Stimulated activated naive CD8-positive, alpha-beta T cell treated with anti-CD3 and anti-CD28 coated beads, Interleukin-15, amount 100 ng/mL, for 72 hours (primary cell): Measurements from ENCODE around the gene JPT2.
"Not testable (repeated sequence)": the region's sequence is repeated elsewhere in the genome, so short reads cannot be mapped to it uniquely, and the experiment has no call there.

Experiments
- ATAC-seq: fragments of 150-1000 bp; cut with Tn5 transposase; 2 replicates; pipeline ENCODE4 v1.10.0; 2021; ENCODE audit warnings: mild to moderate bottlenecking, moderate library complexity
- DNase-seq, 2 donors: peaks; one replicate each; pipeline ENCODE4 v3.0.0; 2021 to 2022
- H3K27ac Mint-ChIP-seq, 2 donors: one replicate each; pipeline ENCODE4 v1.8.0; 2022; ENCODE audit warnings: mild to moderate bottlenecking in 2 of 2, mixed read lengths in 2 of 2, moderate library complexity in 2 of 2
- H3K27me3 Mint-ChIP-seq: one replicate; pipeline ENCODE4 v1.8.0; 2022; ENCODE audit warnings: mixed read lengths
- H3K4me1 Mint-ChIP-seq: one replicate; pipeline ENCODE4 v1.8.0; 2022; ENCODE audit warnings: mild to moderate bottlenecking, mixed read lengths
- H3K4me3 Mint-ChIP-seq, 2 donors: one replicate each; pipeline ENCODE4 v1.8.0; 2022; ENCODE audit warnings: mild to moderate bottlenecking in 2 of 2, mixed read lengths in 2 of 2, moderate library complexity in 1 of 2
- H3K9me3 Mint-ChIP-seq, 2 donors: one replicate each; pipeline ENCODE4 v1.8.0; 2022; ENCODE audit warnings: mixed read lengths in 2 of 2

JPT2 gene

DNA sequence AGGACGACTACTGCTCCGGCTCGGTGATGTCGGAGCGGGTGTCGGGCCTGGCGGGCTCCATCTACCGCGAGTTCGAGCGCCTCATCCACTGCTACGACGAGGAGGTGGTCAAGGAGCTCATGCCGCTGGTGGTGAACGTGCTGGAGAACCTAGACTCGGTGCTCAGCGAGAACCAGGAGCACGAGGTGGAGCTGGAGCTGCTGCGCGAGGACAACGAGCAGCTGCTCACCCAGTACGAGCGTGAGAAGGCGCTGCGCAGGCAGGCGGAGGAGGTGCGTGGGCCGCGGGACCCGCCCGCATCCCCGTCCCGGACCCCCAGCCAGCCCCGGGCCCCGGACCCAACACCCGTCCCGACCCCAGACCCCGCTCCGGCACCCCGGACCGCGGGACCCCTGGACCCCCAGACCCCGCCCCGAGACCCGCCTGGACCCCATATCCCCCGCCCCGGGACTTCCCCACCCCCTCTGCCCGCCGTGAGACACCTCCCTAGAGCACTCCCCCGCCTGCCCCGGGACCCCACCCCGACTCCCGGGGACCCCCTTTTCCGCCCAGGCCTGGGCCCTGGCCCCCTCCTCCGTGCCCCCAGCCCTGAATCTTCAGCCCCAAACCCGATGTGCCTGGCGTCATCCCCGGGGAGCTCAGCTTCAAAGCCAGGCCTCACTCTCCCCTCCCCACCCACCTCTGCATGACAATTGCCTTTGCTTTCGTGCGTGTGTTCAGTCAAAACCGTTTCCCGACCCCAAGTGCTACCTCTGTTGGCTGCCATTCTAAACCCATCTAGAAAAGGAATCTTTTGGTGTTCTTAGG lies 28.5 kb downstream of the JPT2 start:
- peak overlapping the region; percentile 93 to 96 for H3K27ac Mint-ChIP-seq
- no peaks in the 10 kb centered on the region for H3K27me3 Mint-ChIP-seq
- peak; percentile 60 for ATAC-seq
- H3K4me1 Mint-ChIP-seq: peaks cover 36% of the 10 kb centered on the region
- DNase-seq: peak; percentile 36 to 47
- no peaks in the 10 kb centered on the region for H3K9me3 Mint-ChIP-seq
- peak overlapping the region; percentile 99 to 100 for H3K4me3 Mint-ChIP-seq

DNA sequence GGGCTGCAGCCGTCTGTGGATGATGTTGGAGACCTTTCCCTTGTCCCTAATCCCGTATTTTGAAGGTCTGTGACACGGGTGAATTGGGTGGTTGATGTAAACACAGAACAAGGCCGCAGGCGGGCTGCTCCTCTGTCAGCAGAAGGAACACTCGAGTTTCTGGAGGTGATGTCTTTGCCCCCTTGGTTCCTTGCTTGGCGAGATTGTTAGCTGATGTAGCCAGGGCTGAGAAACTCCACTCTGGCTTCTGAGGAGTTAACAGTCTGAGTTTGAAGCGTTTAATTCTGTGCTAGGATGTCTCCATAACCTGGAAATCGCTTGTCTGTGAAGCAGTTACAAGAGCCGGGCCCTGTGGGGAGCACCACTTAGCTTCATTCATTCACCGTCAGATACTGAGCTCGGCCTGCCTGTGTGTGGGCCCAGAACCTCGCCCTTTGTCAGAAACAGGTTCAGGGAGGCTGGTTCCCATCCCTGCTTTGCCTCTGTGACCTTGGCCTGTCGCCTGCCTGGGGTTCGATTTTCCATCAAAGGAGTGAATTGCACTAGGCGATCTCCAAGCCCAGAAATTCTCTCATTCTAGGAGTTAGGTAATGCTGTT lies 29.2 kb downstream of the JPT2 start:
- peak overlapping the region; percentile 91 to 96 for H3K27ac Mint-ChIP-seq
- peaks cover 39% of the 10 kb centered on the region for H3K4me1 Mint-ChIP-seq
- peak overlapping the region; percentile 82 to 87 for H3K4me3 Mint-ChIP-seq
- ATAC-seq: no peak
- H3K27me3 Mint-ChIP-seq: no peaks in the 10 kb centered on the region
- H3K9me3 Mint-ChIP-seq: no peaks in the 10 kb centered on the region
- no peak for DNase-seq

DNA sequence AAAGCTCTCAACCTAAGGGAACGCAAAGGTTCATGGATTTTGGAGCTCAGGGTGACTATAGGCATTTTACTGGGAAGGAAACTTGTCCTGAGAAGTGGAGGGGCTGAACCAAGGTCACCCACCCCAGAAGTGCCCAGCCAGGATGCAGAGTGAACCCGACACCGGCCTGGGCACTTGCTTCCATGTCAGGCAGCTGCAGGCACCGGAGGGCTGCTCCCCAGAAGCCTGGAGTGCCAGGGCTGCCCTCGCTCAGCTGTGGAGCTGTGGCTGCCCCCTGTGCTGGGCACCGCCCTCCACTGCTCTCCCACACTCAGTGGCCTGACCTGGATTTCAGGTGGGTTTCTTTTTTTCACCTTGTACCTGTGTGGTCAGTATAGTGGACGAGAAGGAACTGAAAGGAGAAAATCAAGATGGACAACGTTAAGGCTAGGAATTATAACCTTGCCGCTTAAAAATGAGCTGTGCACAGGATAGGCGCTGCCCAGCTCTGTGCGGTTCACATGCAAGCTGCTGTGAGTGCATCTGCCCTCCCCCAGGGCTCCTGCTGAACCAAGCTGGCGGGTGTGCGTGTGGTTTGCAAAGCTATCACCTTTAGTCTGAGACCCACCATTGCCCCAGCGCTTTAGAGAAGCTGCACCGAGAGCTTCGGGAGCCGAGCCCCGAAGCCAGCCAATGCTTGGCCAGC lies 30.1 kb downstream of the JPT2 start:
- ATAC-seq (no peak), DNase-seq (no peak)
- H3K4me3 Mint-ChIP-seq: peak overlapping the region; percentile 82 to 87
- H3K27ac Mint-ChIP-seq: peak overlapping the region in 1 of 2 donors; percentile 19
- H3K9me3 Mint-ChIP-seq: no peaks in the 10 kb centered on the region
- peaks cover 49% of the 10 kb centered on the region for H3K4me1 Mint-ChIP-seq
- H3K27me3 Mint-ChIP-seq: no peaks in the 10 kb centered on the region

DNA sequence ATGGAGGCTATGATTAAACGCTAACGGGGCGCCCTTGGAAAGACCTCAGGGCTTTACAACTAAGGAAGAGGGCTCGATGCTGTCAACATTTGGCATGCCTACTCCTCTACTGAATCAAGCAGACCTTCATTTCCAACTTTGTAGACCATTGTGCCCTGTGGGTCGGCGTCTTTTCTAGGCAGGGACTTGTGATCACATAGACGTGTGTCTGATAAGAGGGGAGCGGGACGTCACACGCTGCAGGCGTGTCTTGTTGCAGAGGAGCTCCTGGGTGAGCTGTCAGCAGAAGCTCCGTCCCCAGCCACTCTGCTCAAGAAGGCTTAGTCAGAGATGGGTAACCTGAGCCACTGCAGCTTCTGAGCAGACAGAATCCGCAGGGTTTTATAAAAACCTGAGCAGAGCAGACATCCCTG lies 30.7 kb downstream of the JPT2 start:
- Mint-ChIP-seq H3K9me3 (no peaks in the 10 kb centered on the region), H3K27me3 (no peaks in the 10 kb centered on the region), H3K4me1 (peaks cover 54% of the 10 kb centered on the region), H3K4me3 (peak overlapping the region; percentile 6 to 82), H3K27ac (no peak overlapping the region)
- no peak for ATAC-seq
- DNase-seq: no peak

DNA sequence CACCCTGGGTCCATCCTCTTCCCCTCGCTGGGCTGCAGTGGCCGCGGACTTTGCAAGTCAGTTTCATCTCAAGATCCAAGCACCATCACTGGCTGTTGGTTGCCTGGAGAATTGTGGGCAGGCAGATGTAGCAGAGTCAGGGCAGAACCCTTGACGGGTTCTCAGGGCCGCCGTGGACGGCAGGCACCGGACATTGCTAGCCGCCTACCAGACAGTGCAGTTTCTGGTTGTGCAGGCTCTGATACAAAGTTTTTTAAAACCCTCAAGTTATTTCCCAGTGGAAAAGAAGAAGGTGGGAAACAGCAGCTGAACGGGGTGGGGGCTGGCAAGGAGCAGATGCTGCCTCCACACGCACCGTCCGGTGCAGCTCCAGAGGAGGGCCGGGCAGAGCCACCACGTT lies 31.3 kb downstream of the JPT2 start:
- no peak overlapping the region for H3K4me3 Mint-ChIP-seq
- no peak overlapping the region for H3K27ac Mint-ChIP-seq
- DNase-seq (no peak), ATAC-seq (no peak)
- peaks cover 55% of the 10 kb centered on the region for H3K4me1 Mint-ChIP-seq
- no peaks in the 10 kb centered on the region for H3K27me3 Mint-ChIP-seq
- H3K9me3 Mint-ChIP-seq: no peaks in the 10 kb centered on the region

DNA sequence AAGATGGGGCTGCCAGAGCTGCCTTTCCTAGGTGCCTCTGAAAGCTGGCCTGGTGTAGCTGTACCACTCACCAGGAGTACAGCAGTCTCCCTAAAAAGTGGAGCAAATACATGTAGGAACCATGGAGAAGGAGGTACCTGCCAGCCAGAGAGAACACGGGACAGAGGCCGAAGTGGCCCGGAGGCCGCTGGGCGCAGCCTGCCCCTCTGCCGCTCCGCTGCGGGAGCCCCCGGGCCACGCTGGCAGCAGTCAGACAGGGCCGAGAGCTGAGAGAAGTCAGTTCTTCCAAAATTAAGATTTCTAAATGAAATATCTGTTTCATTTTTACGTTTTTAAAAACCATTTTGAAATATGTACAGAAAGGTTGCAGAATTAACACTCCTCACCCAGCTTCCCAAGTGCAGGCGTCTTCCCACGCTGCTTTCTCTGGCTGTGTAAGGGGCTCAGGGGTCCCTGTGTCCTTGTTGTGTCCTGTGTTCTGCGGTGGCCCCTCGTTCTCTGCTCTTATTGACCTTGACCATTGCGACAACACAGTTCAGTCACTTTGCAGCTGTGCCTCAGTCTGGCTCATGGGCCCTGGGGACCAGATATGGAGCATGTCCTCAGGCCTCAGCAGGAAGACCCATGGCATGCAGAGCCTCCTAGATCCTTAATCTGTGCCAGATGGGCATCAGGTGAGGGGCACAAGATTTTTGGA lies 32.9 kb downstream of the JPT2 start:
- Mint-ChIP-seq H3K4me1 (peaks cover 48% of the 10 kb centered on the region), H3K9me3 (no peaks in the 10 kb centered on the region), H3K27ac (no peak overlapping the region), H3K4me3 (no peak overlapping the region), H3K27me3 (no peaks in the 10 kb centered on the region)
- DNase-seq: no peak
- ATAC-seq: no peak

DNA sequence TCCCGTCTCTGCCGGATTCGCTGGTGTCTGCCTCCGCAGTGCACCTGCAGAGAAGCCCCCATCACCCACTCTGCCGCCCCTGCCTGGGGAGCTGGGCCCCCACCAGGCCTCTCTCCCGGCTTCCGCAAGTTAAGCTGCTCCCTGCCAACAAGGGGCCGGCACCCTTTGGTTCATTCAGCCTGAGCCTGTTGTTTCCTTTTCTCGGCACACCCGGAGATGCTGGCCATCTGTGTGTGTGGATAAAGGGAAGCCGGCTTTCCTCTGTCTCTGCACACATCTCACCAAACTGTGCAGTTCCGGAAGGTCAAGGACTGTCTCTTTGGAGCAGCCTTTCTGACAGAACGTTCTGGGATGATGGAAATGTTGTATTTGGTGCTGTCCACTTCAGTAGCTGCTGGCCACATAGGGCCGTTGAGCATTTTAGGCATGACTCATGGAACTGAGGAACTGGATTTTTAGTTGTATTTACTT lies 34.7 kb downstream of the JPT2 start:
- Mint-ChIP-seq H3K27ac (peak overlapping the region in 1 of 2 donors; percentile 35), H3K27me3 (no peaks in the 10 kb centered on the region), H3K4me1 (peaks cover 41% of the 10 kb centered on the region), H3K4me3 (peak overlapping the region in 1 of 2 donors; percentile 20), H3K9me3 (no peaks in the 10 kb centered on the region)
- DNase-seq: no peak
- no peak for ATAC-seq

DNA sequence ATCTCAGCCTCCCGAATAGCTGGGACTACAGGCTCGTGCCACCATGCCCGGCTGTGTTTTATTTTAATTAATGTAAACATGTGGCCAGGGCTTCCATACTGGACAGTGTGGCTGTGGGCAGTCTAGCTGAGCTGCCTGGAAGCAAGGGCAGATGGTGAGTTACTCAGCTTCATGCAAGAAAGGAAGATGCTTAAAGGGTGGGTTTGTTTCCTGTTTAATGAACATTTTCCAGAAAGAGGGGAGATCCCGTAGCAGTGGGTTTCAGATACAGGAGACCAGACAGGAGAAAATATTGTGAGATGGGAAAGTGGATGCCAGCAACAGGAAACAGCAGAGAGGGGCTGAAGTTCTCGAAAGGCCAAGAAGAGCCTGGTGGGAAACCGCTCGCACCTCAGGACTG lies 35.3 kb downstream of the JPT2 start:
- no peak for DNase-seq
- no peaks in the 10 kb centered on the region for H3K9me3 Mint-ChIP-seq
- H3K27me3 Mint-ChIP-seq: no peaks in the 10 kb centered on the region
- H3K4me1 Mint-ChIP-seq: peaks cover 36% of the 10 kb centered on the region
- no peak for ATAC-seq
- no peak overlapping the region for H3K27ac Mint-ChIP-seq
- no peak overlapping the region for H3K4me3 Mint-ChIP-seq

DNA sequence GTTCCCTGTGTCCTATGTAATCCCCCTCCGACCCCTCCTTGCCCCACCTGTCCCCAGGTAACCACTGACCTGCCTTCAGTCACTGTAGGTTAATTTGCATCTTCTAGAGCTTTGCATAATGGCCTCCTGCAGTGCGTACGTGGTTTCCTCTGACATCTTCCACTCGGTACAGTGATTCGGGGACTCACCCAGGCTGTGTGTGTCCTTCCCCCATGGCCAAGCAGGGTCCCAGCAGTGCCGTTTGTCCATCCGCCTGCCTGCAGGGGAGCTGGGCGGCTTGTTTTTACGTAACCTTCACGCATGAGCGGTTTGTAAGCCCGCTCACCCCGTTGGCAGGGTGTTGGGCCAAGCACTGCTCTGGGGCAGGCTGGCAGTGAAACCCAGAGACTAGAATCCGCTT lies 35.9 kb downstream of the JPT2 start:
- Mint-ChIP-seq H3K9me3 (no peaks in the 10 kb centered on the region), H3K27me3 (no peaks in the 10 kb centered on the region), H3K27ac (peak overlapping the region in 1 of 2 donors; percentile 77), H3K4me3 (no peak overlapping the region), H3K4me1 (peaks cover 34% of the 10 kb centered on the region)
- DNase-seq (no peak), ATAC-seq (no peak)

DNA sequence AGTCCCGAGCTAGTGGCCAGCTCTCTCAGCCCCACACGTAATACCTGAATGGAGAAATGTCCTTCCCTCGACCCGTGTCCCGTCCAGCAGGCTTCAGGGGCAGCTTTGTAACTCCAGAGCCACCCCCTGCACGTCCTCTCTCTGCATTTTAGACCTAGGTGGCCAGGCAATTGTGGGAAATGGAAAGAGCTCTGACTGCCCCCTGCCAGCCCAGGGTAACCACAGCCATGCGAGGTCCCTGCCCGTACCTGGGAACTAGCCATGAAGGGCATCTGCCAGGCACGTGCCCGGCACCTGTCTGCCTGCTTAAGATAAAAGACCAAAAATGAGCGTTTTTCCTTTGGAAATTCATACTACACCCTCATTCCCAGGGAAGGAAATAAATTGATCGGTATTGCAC lies 37.1 kb downstream of the JPT2 start:
- Mint-ChIP-seq H3K4me3 (no peak overlapping the region), H3K27me3 (no peaks in the 10 kb centered on the region), H3K9me3 (no peaks in the 10 kb centered on the region), H3K27ac (no peak overlapping the region), H3K4me1 (peaks cover 43% of the 10 kb centered on the region)
- no peak for ATAC-seq
- DNase-seq: no peak

DNA sequence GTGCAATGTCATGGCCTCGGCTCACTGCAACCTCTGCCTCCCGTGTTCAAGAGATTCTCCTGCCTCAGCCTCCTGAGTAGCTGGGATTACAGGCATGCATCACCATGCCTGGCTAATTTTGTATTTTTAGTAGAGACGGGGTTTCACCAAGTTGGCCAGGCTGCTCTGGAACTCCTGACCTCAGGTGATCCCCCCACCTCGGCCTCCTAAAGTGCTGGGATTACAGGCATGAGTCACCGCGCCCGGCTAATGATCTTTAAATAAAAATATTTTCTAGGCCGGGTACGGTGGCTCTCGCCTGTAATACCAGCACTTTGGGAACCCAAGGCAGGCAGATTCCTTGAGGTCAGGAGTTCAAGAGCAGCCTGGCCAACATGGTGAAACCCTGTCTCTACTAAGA lies 40.2 kb downstream of the JPT2 start:
- not testable (repeated sequence) for H3K27ac Mint-ChIP-seq, DNase-seq, ATAC-seq, H3K4me3 Mint-ChIP-seq, H3K9me3 Mint-ChIP-seq, H3K27me3 Mint-ChIP-seq
- H3K4me1 Mint-ChIP-seq: peaks cover 44% of the 10 kb centered on the region

DNA sequence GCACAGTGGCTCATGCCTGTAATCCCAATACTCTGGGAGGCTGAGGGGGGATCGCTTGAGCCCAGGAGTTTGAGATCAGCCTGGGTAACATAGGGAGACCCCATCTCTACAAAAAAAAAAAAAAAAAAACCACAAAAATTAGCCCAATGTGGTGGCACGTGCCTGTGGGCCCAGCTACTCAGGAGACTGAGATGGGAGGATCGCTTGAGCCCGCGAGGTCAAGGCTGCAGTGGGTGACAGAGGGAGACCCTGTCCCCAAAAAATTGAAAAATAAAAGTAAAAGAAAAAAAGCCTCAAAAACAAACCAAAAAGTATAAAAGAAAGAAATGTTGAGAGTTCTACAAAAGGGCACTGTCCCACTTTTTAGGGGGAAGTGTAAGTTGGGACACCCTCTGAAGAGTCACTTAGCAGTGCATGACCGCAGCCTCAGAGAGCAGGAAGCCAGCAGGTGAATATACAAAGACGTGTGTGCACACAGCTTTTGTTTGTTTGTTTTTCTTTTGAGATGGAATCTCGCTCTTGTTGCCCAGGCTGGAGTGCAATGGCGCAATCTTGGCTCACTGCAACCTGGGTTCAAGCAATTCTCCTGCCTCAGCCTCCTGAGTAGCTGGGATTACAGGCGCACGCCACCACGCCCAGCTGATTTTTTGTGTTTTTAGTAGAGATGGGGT lies 41.6 kb downstream of the JPT2 start:
- not testable (repeated sequence) for DNase-seq, ATAC-seq, H3K9me3 Mint-ChIP-seq, H3K4me3 Mint-ChIP-seq, H3K27me3 Mint-ChIP-seq
- Mint-ChIP-seq H3K4me1 (peaks cover 41% of the 10 kb centered on the region), H3K27ac (peak overlapping the region; percentile 15 to 65)

DNA sequence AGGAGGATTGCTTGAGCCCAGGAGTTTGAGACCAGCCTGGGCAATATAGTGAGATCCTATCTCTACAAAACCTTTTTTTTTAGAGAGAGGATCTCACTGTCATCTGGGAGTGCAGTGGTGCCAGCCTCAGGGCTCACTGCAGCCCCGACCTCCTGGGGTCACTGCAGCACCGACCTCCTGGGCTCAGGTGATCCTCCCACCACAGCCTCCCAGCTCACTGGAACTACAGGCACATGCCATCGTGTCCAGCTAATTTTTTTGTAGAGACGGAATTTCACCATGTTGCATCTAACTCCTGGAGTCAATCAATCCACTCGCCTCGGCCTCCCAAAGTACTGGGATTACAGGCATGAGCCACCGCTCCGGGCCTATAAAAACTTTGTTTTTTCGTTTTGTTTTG lies 43.3 kb downstream of the JPT2 start:
- H3K4me1 Mint-ChIP-seq: peaks cover 41% of the 10 kb centered on the region
- no peak overlapping the region for H3K4me3 Mint-ChIP-seq
- H3K9me3 Mint-ChIP-seq: no peaks in the 10 kb centered on the region
- H3K27ac Mint-ChIP-seq: no peak overlapping the region
- ATAC-seq: no peak
- no peaks in the 10 kb centered on the region for H3K27me3 Mint-ChIP-seq
- no peak for DNase-seq

DNA sequence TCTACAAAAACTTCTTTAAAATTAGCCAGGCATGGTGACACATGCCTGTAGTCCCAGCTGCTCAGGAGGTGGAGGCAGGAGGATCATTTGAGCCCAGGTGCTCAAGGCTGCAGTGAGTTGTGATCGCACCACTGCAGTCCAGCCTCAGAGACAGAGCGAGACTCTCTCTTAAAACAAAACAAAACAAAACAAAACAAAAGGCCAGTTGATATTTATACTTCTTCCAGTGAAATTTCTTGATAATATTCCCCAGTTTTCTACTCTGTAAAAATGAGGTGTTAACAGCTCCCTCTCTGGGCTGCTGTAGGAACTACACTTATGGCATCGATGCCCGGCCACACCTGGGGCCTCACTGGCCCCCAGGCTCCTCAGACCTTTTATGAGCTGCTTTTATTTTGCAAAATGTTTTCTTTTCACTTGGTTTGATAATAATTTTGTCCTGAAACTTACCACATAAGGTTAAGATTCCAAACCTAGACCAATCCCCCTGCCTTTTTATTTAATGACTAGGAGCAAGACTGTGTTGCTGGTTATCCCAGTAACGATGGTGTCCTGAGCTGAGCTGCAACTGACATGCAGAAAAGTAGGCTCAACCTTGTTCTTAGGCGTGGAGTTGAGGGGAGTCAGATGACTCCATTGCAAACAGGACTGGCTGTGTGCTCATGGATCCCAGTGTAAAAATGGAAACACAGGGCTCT lies 45.5 kb downstream of the JPT2 start:
- Mint-ChIP-seq H3K4me3 (peak overlapping the region in 1 of 2 donors; percentile 27), H3K9me3 (no peaks in the 10 kb centered on the region), H3K4me1 (peaks cover 41% of the 10 kb centered on the region), H3K27me3 (no peaks in the 10 kb centered on the region), H3K27ac (no peak overlapping the region)
- DNase-seq: peak; percentile 32
- ATAC-seq: no peak

DNA sequence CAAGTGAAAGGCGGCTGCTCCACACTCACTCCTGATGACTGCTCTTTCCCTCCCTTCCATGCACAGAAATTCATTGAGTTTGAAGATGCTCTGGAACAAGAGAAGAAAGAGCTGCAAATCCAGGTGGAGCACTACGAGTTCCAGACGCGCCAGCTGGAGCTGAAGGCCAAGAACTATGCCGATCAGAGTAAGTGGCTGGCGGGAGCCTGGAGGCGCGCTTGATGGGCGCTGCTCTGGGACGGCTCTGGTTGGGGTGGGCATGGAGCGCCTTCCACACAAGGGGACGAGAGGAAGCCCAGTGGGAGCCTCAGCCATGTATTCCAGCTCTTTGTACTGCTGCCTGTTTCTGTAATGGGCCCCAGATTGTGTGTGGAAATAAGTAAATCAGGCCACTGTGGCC lies 46.4 kb downstream of the JPT2 start:
- Mint-ChIP-seq H3K27ac (no peak overlapping the region), H3K4me1 (peaks cover 32% of the 10 kb centered on the region), H3K9me3 (no peaks in the 10 kb centered on the region), H3K27me3 (no peaks in the 10 kb centered on the region), H3K4me3 (no peak overlapping the region)
- DNase-seq (no peak), ATAC-seq (no peak)
